Kidney tubule cell (primary cell): Measurements from ENCODE around the gene ZFP82.

Experiments used
- DNase-seq: peaks from one replicate; pipeline ENCODE4 v3.0.0-alpha.2; 2018; ENCODE audit warnings: low spot score

ZFP82 gene

GRCh38 chr19:36418287-36419001 lies at the start of gene ZFP82:
ZFP82 (minus strand) TSS chr19:36418644; CDS start chr19:36409789, 8,855 bp downstream.
- peak; percentile 70 for DNase-seq

DNA sequence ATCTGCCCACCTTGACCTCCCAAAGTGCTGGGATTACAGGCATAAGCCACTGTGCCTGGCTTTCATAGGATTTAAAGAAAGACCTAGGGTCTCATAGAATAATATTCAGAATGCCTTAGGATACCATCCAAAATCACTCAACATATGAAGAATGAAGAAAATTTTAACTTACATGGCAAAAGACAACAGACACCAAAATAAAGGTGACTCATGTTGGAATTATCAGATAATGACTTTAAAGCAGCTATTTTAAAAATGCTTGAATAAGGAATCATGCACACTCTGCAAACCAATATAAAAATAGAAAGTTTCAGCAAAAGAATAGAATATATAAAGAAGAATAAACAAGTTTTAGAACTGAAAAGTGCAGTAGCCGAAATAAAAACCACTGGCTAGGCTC lies 41.6 kb upstream of the ZFP82 start:
- DNase-seq = no peak

GRCh38 chr19:36456831-36457230 lies 38.4 kb upstream of the ZFP82 start:
- DNase-seq = no peak

- peak; percentile 2 for DNase-seq
These were observed 30.7 kb upstream of the ZFP82 start for GRCh38 chr19:36449059-36449670.

GRCh38 chr19:36441339-36441738 lies 22.9 kb upstream of the ZFP82 start:
- no peak for DNase-seq

GRCh38 chr19:36436531-36436930 lies 18.1 kb upstream of the ZFP82 start:
- DNase-seq = no peak

DNA sequence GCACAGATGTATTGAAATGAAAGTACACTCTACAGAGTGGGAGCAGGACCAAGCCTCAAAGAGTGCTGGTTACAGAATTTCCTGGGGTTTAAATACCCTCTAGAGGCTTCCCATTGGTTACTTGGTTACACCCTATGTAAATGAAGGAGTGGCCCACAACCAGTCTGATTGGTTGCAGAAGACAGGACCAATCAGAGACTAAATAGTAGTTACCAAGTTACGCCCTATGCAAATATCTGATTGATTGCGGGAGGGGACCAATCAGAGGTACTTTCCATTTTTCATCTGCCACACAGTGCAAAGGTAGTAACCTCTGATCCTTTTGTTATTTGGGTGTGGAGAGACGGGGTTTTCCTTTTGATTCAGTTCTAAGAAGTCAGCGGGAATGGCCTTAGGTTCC lies 5.5 kb upstream of the ZFP82 start:
- no peak for DNase-seq

- peak; percentile 14 for DNase-seq
These were observed 3.5 kb upstream of the ZFP82 start for GRCh38 chr19:36421749-36422481.

- peak; percentile 21 for DNase-seq
These were observed 2.7 kb upstream of the ZFP82 start for GRCh38 chr19:36420961-36421748.

GRCh38 chr19:36417752-36418286 lies 625 bp downstream of the ZFP82 start:
- no peak for DNase-seq

DNA sequence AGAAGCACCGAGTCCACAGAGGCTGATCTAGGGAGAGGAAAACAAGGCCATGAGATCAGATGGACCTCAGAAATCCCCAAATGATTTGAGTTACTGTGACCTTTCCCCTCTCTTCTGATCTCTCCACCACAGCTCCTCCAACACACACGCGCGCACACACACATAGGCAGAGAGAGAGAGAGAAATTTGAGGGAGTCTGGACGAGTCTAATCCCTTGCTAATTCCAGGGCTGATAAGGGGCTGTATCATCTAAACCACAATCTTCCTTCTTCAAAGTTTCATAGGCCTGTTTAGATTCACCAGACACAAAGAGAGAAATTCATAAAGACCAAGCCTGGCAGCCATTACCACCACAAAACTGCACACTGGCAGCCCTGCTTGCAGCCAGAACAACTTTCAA lies 8.6 kb downstream of the ZFP82 start:
- DNase-seq = no peak

GRCh38 chr19:36408101-36408500 lies 10.3 kb downstream of the ZFP82 start:
- DNase-seq = no peak

DNA sequence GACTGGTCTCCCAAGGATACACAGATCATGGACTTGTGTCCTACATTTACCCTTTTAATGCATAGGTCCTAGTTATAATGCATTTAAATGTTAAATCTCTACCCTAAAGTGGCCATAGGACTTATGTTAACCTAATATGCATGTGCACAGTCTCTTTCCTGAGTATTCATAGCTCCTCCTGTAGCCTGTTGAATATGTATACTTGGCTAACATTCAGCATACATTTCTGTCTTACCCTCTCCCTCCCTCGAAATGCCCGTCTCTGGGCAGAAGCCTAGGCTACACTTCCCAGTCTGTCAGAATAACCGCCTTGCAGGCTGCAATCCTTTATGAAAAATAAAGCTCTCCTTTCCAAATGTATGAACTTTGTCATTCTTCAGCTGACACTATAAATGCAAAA lies 13.9 kb downstream of the ZFP82 start:
- DNase-seq = no peak

- no peak for DNase-seq
These were observed 17.0 kb downstream of the ZFP82 start for GRCh38 chr19:36401475-36401874.

DNA sequence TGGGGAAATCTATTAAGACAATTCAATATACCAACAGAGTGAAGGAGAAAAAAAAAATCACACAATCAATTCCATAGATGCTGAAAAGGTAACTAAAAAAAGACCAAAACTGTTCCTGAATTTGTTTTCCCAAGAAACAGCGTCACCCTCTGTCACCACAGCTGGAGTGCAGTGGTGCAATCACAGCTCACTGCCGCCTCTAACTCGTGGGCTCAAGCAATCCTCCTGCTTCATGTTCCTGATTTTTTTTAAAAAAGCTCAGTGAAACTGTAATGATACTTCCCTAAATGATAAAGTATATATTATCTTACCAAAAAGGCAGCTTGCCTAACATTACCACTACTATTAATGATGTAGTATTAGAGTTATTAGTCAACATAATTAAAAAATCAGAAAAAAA lies 19.9 kb downstream of the ZFP82 start:
- no peak for DNase-seq

DNA sequence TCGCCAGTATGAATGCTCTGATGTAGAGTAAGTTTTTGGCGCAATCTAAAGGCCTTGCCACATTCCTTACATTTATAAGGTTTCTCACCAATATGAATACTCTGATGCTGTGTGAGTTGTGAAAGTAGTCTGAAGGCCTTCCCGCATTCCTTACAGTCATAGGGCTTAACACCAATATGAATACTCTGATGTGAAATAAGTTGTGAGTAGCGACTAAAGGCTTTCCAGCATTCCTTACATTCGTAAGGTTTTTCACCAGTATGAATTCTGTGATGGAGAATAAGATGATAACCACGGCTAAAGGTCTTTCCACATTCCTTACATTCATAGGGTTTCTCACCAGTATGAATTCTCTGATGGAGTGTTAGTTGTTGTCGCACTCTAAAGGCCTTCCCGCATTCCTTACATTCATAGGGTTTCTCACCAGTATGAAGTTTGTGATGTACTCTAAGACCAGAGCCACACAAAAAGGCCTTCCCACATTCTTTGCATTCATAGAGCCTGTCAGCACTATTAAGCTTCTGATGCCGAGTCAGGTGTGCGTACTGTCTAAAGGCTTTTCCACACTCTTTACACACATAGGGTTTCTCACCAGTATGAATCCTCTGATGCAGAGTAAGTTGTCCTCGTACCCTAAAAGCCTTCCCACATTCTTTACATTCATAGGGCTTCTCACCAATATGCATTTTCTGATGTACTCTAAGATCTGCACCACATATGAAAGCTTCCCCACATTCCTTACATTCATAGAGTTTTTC lies 25.3 kb downstream of the ZFP82 start:
- no peak for DNase-seq

GRCh38 chr19:36379510-36379819 lies 39.0 kb downstream of the ZFP82 start:
- no peak for DNase-seq

DNA sequence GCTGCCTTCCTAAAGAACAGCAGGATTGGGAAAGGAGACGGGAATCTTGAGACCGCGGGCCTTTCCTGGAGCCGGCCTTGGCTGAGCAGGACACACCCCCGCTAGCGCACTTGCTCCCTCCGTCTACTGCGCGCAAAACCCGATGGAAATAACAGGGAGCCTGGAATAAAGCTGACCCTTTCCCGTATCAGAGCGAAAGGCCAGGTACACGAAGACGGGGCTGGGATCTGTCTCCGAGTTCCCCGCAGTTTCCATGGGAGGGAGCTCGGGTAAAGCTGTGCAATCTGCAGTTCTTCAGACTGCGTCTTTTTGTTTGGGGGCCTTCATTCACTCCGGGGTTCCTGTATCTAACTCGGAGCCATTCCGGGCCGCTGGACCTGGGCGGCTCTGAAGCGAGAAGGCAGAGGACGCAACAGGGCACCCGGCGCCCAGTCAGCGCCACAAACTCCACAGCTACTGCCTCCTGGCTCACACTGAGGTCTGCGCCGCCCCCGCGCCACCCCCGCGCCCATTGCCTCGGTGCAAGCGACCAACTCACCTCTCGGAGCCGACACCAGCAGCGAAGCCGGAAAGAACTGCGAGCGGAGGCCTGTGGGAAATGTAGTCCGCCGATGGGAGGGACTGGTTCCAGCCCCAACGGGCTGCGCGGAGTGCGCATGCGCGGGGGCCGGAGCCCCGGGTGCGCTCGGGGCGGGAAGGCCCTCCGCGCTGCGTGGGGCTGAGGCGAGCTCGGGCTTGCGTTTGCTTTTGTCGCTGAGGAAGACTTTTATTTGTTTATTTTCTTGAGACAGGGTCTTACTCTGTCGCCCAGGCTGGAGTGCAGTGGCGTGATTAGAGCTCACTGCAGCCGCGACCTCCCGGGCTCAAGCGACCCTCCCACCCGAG lies 39.6 kb downstream of the ZFP82 start, which contains the start of gene ZFP14:
Gene ZFP14 (minus strand): TSS at position 577 of the 885 bp plus-strand sequence. CDS start 11,309 bp downstream, outside the sequence.
- peak; percentile 95 for DNase-seq

DNA sequence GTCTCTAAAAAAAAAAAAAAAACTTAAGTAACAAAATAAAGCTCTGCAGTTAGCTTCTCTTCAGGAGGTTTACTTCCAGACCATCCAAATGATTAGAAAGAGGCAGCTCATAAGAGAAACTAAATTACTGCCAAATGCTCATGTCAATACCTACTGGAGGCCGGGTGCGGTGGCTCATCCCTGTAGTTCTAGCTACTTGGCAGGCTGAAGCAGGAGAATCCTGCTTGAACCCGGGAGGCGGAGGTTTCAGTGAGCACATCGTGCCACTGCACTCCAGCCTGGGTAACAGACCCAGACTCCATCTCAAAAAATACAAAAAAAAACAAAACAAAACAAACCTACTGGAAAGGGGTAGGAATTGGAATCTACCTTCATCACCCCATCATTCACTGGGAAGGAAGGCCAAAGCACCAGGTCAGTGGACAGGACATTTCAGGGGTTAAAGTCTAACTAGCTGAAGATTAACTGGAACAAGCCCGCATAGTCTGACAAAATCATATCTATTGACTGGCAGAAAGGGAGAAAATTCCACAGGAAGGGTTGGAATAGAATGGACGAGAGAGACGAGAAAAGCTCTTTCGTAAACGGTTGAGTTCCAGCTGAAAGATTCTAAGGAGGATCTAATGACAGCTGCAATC lies 40.8 kb downstream of the ZFP82 start:
- DNase-seq = no peak

DNA sequence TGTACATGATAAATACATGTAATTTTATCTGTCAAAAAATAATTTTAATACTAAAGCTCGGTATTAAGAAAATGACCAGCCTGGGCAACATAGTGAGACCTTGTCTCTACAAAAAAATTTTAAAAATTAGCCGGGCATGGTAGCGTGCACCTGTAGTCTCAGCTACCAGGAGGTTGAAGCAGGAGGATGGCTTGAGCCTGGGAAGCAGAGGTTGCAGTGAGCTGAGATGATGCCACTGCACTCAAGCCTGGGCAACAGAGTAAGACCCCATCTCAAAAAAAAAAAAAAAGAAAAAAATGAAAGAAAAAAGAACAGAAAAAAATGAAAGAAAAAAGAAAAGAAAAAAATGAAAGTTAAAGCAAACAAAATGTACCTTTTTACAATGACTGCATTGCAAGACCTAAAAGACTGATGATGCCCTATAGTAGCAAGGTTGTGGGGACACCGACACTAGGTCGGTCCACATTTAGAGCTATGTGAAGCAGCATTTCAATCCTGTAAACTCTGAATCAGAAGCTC lies 44.7 kb downstream of the ZFP82 start:
- DNase-seq = no peak
